ENCODE results near the gene FKBP4. TPM values are rescaled to one million over a fixed set of nuclear protein-coding genes. Genes with fewer than 3 reads are reported as not detected.

FKBP4 gene
- total and polyA plus RNA-seq, 2 of the 13 experiments (the other 11 are each of a cell fraction or from before 2014, with no cell fraction given) = 25.7 to 66.1 TPM

- peak; percentile 94 for TF ChIP-seq ZNF652 (CRISPR knock-in tag; IDR thresholded peaks at IDR 0.05; ENCODE audit: borderline replicate concordance, low read depth)
- peak; percentile 65 for TF ChIP-seq SAP130 (CRISPR knock-in tag; IDR thresholded peaks at IDR 0.05; ENCODE audit: low read depth)
- no peak for TF ChIP-seq ZNF639 (CRISPR knock-in tag; conservative IDR thresholded peaks at IDR 0.05)
- TF ChIP-seq ZNF816 (CRISPR knock-in tag; IDR thresholded peaks at IDR 0.05; ENCODE audit: borderline replicate concordance) = no peak
- peak; percentile 54 for TF ChIP-seq STAG1 (CRISPR knock-in tag; IDR thresholded peaks at IDR 0.05)
- peak; percentile 48 for TF ChIP-seq SMC3 (IDR thresholded peaks at IDR 0.05; ENCODE audit: low read length)
- peak; percentile 90 for TF ChIP-seq ZNF121 (CRISPR knock-in tag; IDR thresholded peaks at IDR 0.05)
- TF ChIP-seq XRCC5 (optimal IDR thresholded peaks at IDR 0.05; ENCODE audit: low read length) = no peak
- TF ChIP-seq ZNF251 (CRISPR knock-in tag; IDR thresholded peaks at IDR 0.05) = no peak
- no peak for TF ChIP-seq NKX3-1 (CRISPR knock-in tag; IDR thresholded peaks at IDR 0.05)
- TF ChIP-seq KLF13 (CRISPR knock-in tag; IDR thresholded peaks at IDR 0.05) = no peak
- TF ChIP-seq ZUFSP (CRISPR knock-in tag; IDR thresholded peaks at IDR 0.05; ENCODE audit: borderline replicate concordance) = no peak
- TF ChIP-seq ZSCAN21 (CRISPR knock-in tag; IDR thresholded peaks at IDR 0.05; ENCODE audit: borderline replicate concordance) = no peak
- peak; percentile 59 for TF ChIP-seq GATAD2A (CRISPR knock-in tag; IDR thresholded peaks at IDR 0.05)
- no peak for TF ChIP-seq PAX8 (CRISPR knock-in tag; IDR thresholded peaks at IDR 0.05; ENCODE audit: borderline replicate concordance)
- peak; percentile 34; the same call in 1 of the 2 replicates for TF ChIP-seq RAD21 (CRISPR knock-in tag; IDR thresholded peaks at IDR 0.05)
- no peak for TF ChIP-seq ZNF773 (CRISPR knock-in tag; IDR thresholded peaks at IDR 0.05; ENCODE audit: borderline replicate concordance)
- peak; percentile 24; the same call in 1 of the 2 replicates for TF ChIP-seq TGIF2 (CRISPR knock-in tag; IDR thresholded peaks at IDR 0.05)
- no peak for TF ChIP-seq ZNF674 (CRISPR knock-in tag; IDR thresholded peaks at IDR 0.05; ENCODE audit: low read depth)
- no peak for TF ChIP-seq ZKSCAN1 (IDR thresholded peaks at IDR 0.05; ENCODE audit: low read length)
- TF ChIP-seq HMGXB4 (CRISPR knock-in tag; IDR thresholded peaks at IDR 0.05; ENCODE audit: borderline replicate concordance in 1 of 2, low read depth in 1 of 2) = peak; percentile 31 to 49; a peak in 1 of 4 replicates
- no peak for TF ChIP-seq ZMYM2 (CRISPR knock-in tag; IDR thresholded peaks at IDR 0.05)
- TF ChIP-seq HCFC1 (IDR thresholded peaks at IDR 0.05; ENCODE audit: low read depth, low read length) = no peak
- peak; percentile 72; the same call in 1 of the 2 replicates for TF ChIP-seq KDM5A (IDR thresholded peaks at IDR 0.05; ENCODE audit: borderline replicate concordance, low read length)
- TF ChIP-seq ZFX (CRISPR knock-in tag; IDR thresholded peaks at IDR 0.05; ENCODE audit: low read depth) = no peak
These were observed 18.7 kb downstream of the FKBP4 start (continued) for GRCh38 chr12:2813214-2814185.

Data from HepG2 (cell line).